H1 (cell line): ENCODE data around the gene GASK1B. TPM values are rescaled to one million over a fixed set of nuclear protein-coding genes. Genes with fewer than 3 reads are reported as not detected.

Experiments used
- CTCF ChIA-PET: fragments of 300-600 bp; sonication (Branson Sonifier 250); formaldehyde crosslinking; loops from one replicate; lab custom pipeline; 2021; ENCODE audit not compliant: partially characterized antibody; lab: Charles Lee
- POLR2A ChIA-PET: fragments of 300-600 bp; sonication (Branson Sonifier 250); formaldehyde crosslinking; loops from one replicate; lab custom pipeline; 2021; ENCODE audit warnings: inconsistent platforms; ENCODE audit not compliant: partially characterized antibody; lab: Charles Lee
- DNase-seq, 2 experiments: peaks; one replicate each; pipeline versions ENCODE4 v3.0.0 to v3.0.0-alpha.2; 2010 to 2022; ENCODE audit warnings: low spot score in 2 of 2, low read depth in 1 of 2, mixed read lengths in 1 of 2
- FAIRE-seq: peaks from 2 replicates; lab custom pipeline; 2011; peaks lifted over from hg19 to GRCh38; lab: Jason Lieb, UNC
- H2AFZ ChIP-seq: 2 replicates; pipeline ENCODE4 v1.8.1; 2012; ENCODE audit warnings: low read length, inconsistent platforms
- H2AK5ac ChIP-seq: 2 replicates; pipeline ENCODE4 v1.6.1; 2013; ENCODE audit warnings: low read depth, low read length
- H2BK120ac ChIP-seq: replicated peaks from 2 replicates; pipeline ENCODE3; 2013; ENCODE audit warnings: low read depth, low read length, inconsistent platforms
- H2BK12ac ChIP-seq: 2 replicates; pipeline ENCODE4 v1.6.1; 2013; ENCODE audit warnings: low read depth, low read length
- H2BK15ac ChIP-seq: 2 replicates; pipeline ENCODE4 v1.6.1; 2013; ENCODE audit warnings: low read length
- H2BK20ac ChIP-seq: 2 replicates; pipeline ENCODE4 v1.6.1; 2013; ENCODE audit warnings: low read length
- H2BK5ac ChIP-seq: 2 replicates; pipeline ENCODE4 v1.6.1; 2013; ENCODE audit warnings: low read depth, low read length
- H3K14ac ChIP-seq: 2 replicates; pipeline ENCODE4 v1.6.1; 2013; ENCODE audit warnings: inconsistent platforms; ENCODE audit not compliant: insufficient read length
- H3K18ac ChIP-seq: 2 replicates; pipeline ENCODE4 v1.6.1; 2013; ENCODE audit warnings: low read length; ENCODE audit errors: extremely low read depth
- H3K23ac ChIP-seq: 2 replicates; pipeline ENCODE4 v1.6.1; 2013; ENCODE audit warnings: inconsistent platforms; ENCODE audit not compliant: insufficient read length
- H3K23me2 ChIP-seq: 2 replicates; pipeline ENCODE4 v1.6.1; 2013; ENCODE audit warnings: low read depth, low read length
- H3K27ac ChIP-seq: 2 replicates; pipeline ENCODE4 v1.6.1; 2011; ENCODE audit warnings: low read depth, low read length, inconsistent platforms
- H3K27me3 ChIP-seq, 4 experiments: replicated peaks in 1 of 4; 1 replicate in 1 of 4; 2 replicates in 3 of 4; pipeline versions ENCODE4 v1.6.1 to v1.8.1; 2011 to 2013; ENCODE audit warnings: low read length in 3 of 4, mild to moderate bottlenecking in 3 of 4, inconsistent platforms in 2 of 4, mixed read lengths in 2 of 4, moderate library complexity in 1 of 4; ENCODE audit not compliant: control insufficient read depth in 3 of 4, insufficient read depth in 3 of 4; ENCODE audit errors: extremely low read depth in 1 of 4
- H3K36me3 ChIP-seq, 4 experiments: 2 replicates each; pipeline versions ENCODE4 v1.6.1 to v1.8.1; 2011 to 2013; ENCODE audit warnings: mild to moderate bottlenecking in 4 of 4, low read length in 3 of 4, moderate library complexity in 2 of 4, control low read depth in 1 of 4, inconsistent platforms in 1 of 4; ENCODE audit not compliant: insufficient read depth in 4 of 4, control insufficient read depth in 2 of 4
- H3K4ac ChIP-seq: replicated peaks from 2 replicates; pipeline ENCODE3; 2013; ENCODE audit warnings: low read length, low read depth, mixed read lengths, inconsistent platforms; ENCODE audit not compliant: insufficient read length
- H3K4me1 ChIP-seq, 4 experiments: replicated peaks in 1 of 4; 1 replicate in 1 of 4; 2 replicates in 3 of 4; pipeline versions ENCODE4 v1.6.1 to v1.8.1; 2011 to 2013; ENCODE audit warnings: low read length in 3 of 4, inconsistent platforms in 2 of 4, mixed read lengths in 1 of 4; ENCODE audit not compliant: insufficient read depth in 4 of 4, control insufficient read depth in 3 of 4
- H3K4me2 ChIP-seq, 2 experiments: 2 replicates each; pipeline versions ENCODE4 v1.6.1 to v1.8.1; 2011 to 2013; ENCODE audit warnings: low read depth in 2 of 2, low read length in 2 of 2, control low read depth in 1 of 2, inconsistent platforms in 1 of 2, mild to moderate bottlenecking in 1 of 2; ENCODE audit not compliant: insufficient read depth in 1 of 2
- H3K4me3 ChIP-seq, 4 experiments: fragments of 200-600, 300-600 bp in 1 of 4; sonication (generic), shearing (Covaris generic), sonication (Bioruptor Twin) in 1 of 4; 2 replicates each; pipeline versions ENCODE4 v1.5.1 to v1.8.1; 2011 to 2016; ENCODE audit warnings: low read length in 4 of 4, low read depth in 3 of 4, control low read depth in 2 of 4, inconsistent platforms in 2 of 4, mild to moderate bottlenecking in 2 of 4, mixed read lengths in 1 of 4, moderate library complexity in 1 of 4; ENCODE audit not compliant: insufficient read depth in 2 of 4; ENCODE audit errors: extremely low read depth in 1 of 4
- H3K56ac ChIP-seq: replicated peaks from 2 replicates; pipeline ENCODE3; 2013; ENCODE audit warnings: low read depth, mild to moderate bottlenecking, mixed read lengths, low read length, inconsistent platforms; ENCODE audit not compliant: insufficient read length
- H3K79me1 ChIP-seq: 2 replicates; pipeline ENCODE4 v1.6.1; 2013; ENCODE audit warnings: low read depth, low read length, control low read depth
- H3K79me2 ChIP-seq, 2 experiments: 2 replicates each; pipeline versions ENCODE4 v1.6.1 to v1.8.1; 2012 to 2013; ENCODE audit warnings: low read length in 2 of 2, mild to moderate bottlenecking in 2 of 2, inconsistent platforms in 1 of 2; ENCODE audit not compliant: insufficient read depth in 2 of 2, control insufficient read depth in 1 of 2
- H3K9ac ChIP-seq, 4 experiments: replicated peaks in 1 of 4; 1 replicate in 1 of 4; 2 replicates in 3 of 4; pipeline versions ENCODE4 v1.6.1 to v1.8.1; 2011 to 2013; ENCODE audit warnings: low read depth in 3 of 4, low read length in 3 of 4, control low read depth in 2 of 4, mild to moderate bottlenecking in 2 of 4, moderate library complexity in 2 of 4, inconsistent platforms in 1 of 4; ENCODE audit errors: extremely low read depth in 1 of 4
- H3K9me3 ChIP-seq, 2 experiments: 2 replicates each; pipeline versions ENCODE4 v1.6.1 to v1.8.1; 2012 to 2013; ENCODE audit warnings: mild to moderate bottlenecking in 2 of 2, moderate library complexity in 2 of 2, control low read depth in 1 of 2, inconsistent platforms in 1 of 2, low read depth in 1 of 2, low read length in 1 of 2, mixed read lengths in 1 of 2; ENCODE audit not compliant: insufficient read depth in 2 of 2
- H4K20me1 ChIP-seq, 2 experiments: replicated peaks in 1 of 2; 2 replicates each; pipeline versions ENCODE3 to v1.8.1; 2011 to 2013; ENCODE audit warnings: inconsistent platforms in 2 of 2, low read length in 2 of 2, mild to moderate bottlenecking in 1 of 2; ENCODE audit not compliant: insufficient read depth in 2 of 2, control insufficient read depth in 1 of 2
- H4K5ac ChIP-seq: 2 replicates; pipeline ENCODE4 v1.6.1; 2013; ENCODE audit warnings: low read length, low read depth, mixed read lengths, inconsistent platforms; ENCODE audit not compliant: insufficient read length
- H4K8ac ChIP-seq: 2 replicates; pipeline ENCODE4 v1.8.0; 2013; ENCODE audit warnings: mild to moderate bottlenecking, moderate library complexity, low read length, inconsistent platforms; ENCODE audit not compliant: insufficient read depth; ENCODE audit errors: extremely low read depth
- H4K91ac ChIP-seq: replicated peaks from 2 replicates; pipeline ENCODE3; 2013; ENCODE audit warnings: low read length, mixed read lengths, inconsistent platforms; ENCODE audit not compliant: insufficient read length
- ASH2L ChIP-seq: fragments of 200-600, 300-600 bp; sonication (generic); IDR thresholded peaks from one replicate; pipeline ENCODE4 v1.7.1; 2017; ENCODE audit warnings: low read length
- CEBPB ChIP-seq: IDR thresholded peaks from 2 replicates; pipeline ENCODE4 v1.6.1; 2012; ENCODE audit warnings: low read depth, low read length
- RFX5 ChIP-seq: IDR thresholded peaks from 2 replicates; pipeline ENCODE4 v1.6.1; 2011; ENCODE audit warnings: low read depth, low read length, improper control_type of control experiment, borderline replicate concordance
- WGBS, 2 experiments: shearing (Covaris generic) in 1 of 2; methylation state at CpG; one replicate each; pipeline versions ENCODE4 v1.1.6 to v1.1.7; 2013 to 2015; ENCODE audit warnings: low lambda C conversion rate in 2 of 2, mixed read lengths in 2 of 2, inconsistent platforms in 1 of 2, low coverage in 1 of 2, missing lambda C conversion rate in 1 of 2; ENCODE audit not compliant: insufficient replicate concordance in 2 of 2, insufficient coverage in 1 of 2, insufficient read length in 1 of 2; ENCODE audit errors: extremely low coverage in 1 of 2, missing lambda C conversion rate in 1 of 2; 5-methylcytosine and 5-hydroxymethylcytosine counted together
- polyA plus RNA-seq, 7 experiments: library from polyadenylated mRNA; depleted of rRNA in 3 of 7; stranded (reverse) in 5 of 7; unstranded in 2 of 7; fragments of >200 nt in 5 of 7; fragments of 200-250 nt in 2 of 7; gene quantifications; 1 replicate in 5 of 7; 2 replicates in 1 of 7; 4 replicates in 1 of 7; pipeline versions ENCODE4 v1.2.1 to v1.2.3, GENCODE V29; 2011 to 2013; ENCODE audit warnings: missing spikeins in 2 of 7, mixed read lengths in 2 of 7
- total RNA-seq: library from RNA; stranded (reverse); fragmentation: NEBNext Ultra II Directional; extraction: Animal tissue kit (Norgen Biotek cat#: 25700); gene quantifications from 2 replicates; pipeline ENCODE4 v1.2.1, GENCODE V29; 2021

Gene GASK1B
- total and polyA plus RNA-seq, 2 of the 8 experiments (the other 6 are each of a cell fraction or from before 2014, with no cell fraction given) = not detected

DNA sequence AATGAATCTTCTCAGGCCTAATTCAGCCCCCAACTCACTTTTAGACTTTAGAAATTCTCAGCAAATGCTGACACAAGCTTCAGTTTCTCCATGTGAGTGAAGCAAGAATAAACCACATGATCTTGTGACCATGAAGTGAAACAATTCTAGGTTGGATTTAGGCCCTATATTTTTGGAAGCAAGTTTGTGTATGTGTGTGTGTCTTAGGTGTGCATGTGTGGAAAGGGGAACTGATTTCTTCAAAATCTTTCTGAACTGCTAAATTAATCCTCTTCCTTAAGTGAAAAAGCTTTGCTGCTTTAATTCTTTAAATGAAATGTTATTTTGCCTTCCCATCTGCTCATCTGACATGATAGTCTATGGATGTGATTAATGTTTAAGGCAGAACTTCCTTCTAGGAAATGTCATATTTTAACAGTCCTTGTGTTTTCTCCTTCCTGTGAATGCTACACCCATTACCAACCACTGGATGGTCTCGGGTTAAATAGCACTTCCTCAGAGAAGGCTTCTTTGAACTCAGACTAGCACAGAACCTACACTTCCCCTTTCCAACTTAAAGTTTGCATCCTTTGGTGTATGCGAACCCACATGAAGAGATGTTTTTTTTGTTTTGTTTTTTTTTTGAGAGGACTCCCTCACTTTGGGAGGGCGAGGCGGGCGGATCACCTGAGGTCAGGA is 36.3 kb upstream of the GASK1B start:
- Histone ChIP-seq H2AK5ac (no peak overlapping the region), H3K23ac (no peak overlapping the region), H3K27me3 (no peaks in the 10 kb centered on the region), H3K4me3 (no peak overlapping the region), H3K4me1 (no peaks in the 10 kb centered on the region; a peak in 1 of 7 replicates), H2BK12ac (no peak overlapping the region), H3K4me2 (no peak overlapping the region; a peak in 1 of 4 replicates), H3K79me1 (no peaks in the 10 kb centered on the region), H2AFZ (no peak overlapping the region; the same call in 1 of the 2 replicates), H2BK15ac (no peak overlapping the region), H3K23me2 (no peaks in the 10 kb centered on the region), H4K20me1 (no peaks in the 10 kb centered on the region), H3K27ac (no peak overlapping the region), H3K79me2 (no peaks in the 10 kb centered on the region), H3K9me3 (no peaks in the 10 kb centered on the region), H2BK5ac (no peak overlapping the region), H3K9ac (no peak overlapping the region), H4K8ac (no peak overlapping the region), H3K14ac (no peak overlapping the region), H3K56ac (no peak overlapping the region), H4K5ac (no peak overlapping the region), H3K4ac (no peak overlapping the region), H2BK120ac (no peak overlapping the region), H3K36me3 (no peaks in the 10 kb centered on the region), H4K91ac (no peak overlapping the region), H2BK20ac (no peak overlapping the region), H3K18ac (no peak overlapping the region)
- no peak for FAIRE-seq
- POLR2A ChIA-PET = no interaction called here
- TF ChIP-seq ASH2L = no peak
- no peak for TF ChIP-seq CEBPB
- TF ChIP-seq RFX5 = no peak
- WGBS, 2 experiments = 94% methylated on average over 5 of the region's 5 CpGs; no CpG with 5 or more reads in 1 of the 2 experiments
- CTCF ChIA-PET = interaction anchor here (1.2 to 2.3 kb wide), 4 partner anchors 15 to 61 kb away, joined by 3 to 8 read pairs (median 4); no protein-coding TSS in a partner anchor
- no peak for DNase-seq
